ENCODE measurements around the gene TEX52.

Gene TEX52

GRCh38 chr12:2860170-2860569 lies 3.3 kb upstream of the TEX52 start:
- Histone ChIP-seq H3K36me3 (ENCODE audit: control insufficient read depth, insufficient read depth, low read length) (peaks cover 26% of the 10 kb centered on the region), H3K27me3 (replicated peaks; ENCODE audit: control insufficient read depth, insufficient read depth, low read length) (no peaks in the 10 kb centered on the region), H3K4me3 (replicated peaks; ENCODE audit: low read depth, low read length) (no peak overlapping the region)
- TF ChIP-seq CTCF (IDR thresholded peaks at IDR 0.05; ENCODE audit: insufficient read depth, low read length, poor library complexity, severe bottlenecking) = no peak
- no peak for DNase-seq (ENCODE audit: extremely low read depth, insufficient read length)

DNA sequence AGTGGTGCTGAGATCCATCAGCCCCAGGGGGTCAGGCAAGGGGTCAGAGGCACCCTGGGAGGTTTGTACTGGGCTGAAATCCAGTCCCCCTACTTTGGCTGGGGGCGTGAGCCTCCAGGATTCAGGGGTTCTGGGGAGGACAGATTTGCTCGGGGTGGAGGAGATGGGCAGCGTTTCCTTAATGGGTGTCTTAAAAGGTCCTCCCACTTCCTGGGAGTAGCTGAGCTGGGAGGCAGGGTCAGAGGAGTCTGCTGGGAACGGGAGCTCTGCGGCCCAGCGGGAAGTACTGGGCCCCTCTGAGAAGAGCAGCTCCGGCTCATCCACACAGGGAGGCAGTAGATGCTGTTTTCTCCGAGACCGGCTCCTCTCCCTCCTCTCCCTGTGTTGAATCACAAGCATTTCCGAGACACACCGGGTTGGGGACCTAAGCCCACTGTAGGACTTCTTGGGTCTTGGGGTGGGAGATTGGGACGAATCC lies 2.1 kb upstream of the TEX52 start:
- TF ChIP-seq CTCF (IDR thresholded peaks at IDR 0.05; ENCODE audit: insufficient read depth, low read length, poor library complexity, severe bottlenecking) = no peak
- H3K27me3 ChIP-seq (replicated peaks; ENCODE audit: control insufficient read depth, insufficient read depth, low read length) = no peaks in the 10 kb centered on the region
- H3K4me3 ChIP-seq (replicated peaks; ENCODE audit: low read depth, low read length) = no peak overlapping the region
- DNase-seq (ENCODE audit: extremely low read depth, insufficient read length) = no peak
- H3K36me3 ChIP-seq (ENCODE audit: control insufficient read depth, insufficient read depth, low read length) = peaks cover 15% of the 10 kb centered on the region

DNA sequence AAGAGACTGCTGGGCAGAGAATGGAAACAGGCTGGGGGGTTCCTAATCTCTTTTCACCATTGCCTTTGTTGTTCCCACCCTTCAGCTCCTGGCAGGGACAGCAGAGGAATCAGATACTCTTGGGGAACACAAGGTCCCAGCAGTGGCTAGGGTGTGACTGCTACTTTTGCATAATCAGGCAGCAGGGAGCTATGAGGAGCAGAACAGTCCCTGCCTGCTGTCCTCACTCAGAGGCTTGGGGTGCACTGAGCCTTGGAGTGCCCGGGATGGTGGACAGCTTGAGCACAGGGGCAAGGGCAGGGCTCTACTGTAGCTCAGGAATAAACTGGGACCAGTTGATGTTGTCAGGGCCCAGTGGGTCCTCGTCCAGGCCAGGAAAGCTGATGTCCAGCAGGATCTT lies 1.5 kb upstream of the TEX52 start:
- Histone ChIP-seq H3K27me3 (replicated peaks; ENCODE audit: control insufficient read depth, insufficient read depth, low read length) (no peaks in the 10 kb centered on the region), H3K36me3 (ENCODE audit: control insufficient read depth, insufficient read depth, low read length) (peaks cover 15% of the 10 kb centered on the region), H3K4me3 (replicated peaks; ENCODE audit: low read depth, low read length) (no peak overlapping the region)
- no peak for DNase-seq (ENCODE audit: extremely low read depth, insufficient read length)
- TF ChIP-seq CTCF (IDR thresholded peaks at IDR 0.05; ENCODE audit: insufficient read depth, low read length, poor library complexity, severe bottlenecking) = no peak

GRCh38 chr12:2857576-2857975 lies 737 bp upstream of the TEX52 start:
- Histone ChIP-seq H3K4me3 (replicated peaks; ENCODE audit: low read depth, low read length) (no peak overlapping the region), H3K27me3 (replicated peaks; ENCODE audit: control insufficient read depth, insufficient read depth, low read length) (no peaks in the 10 kb centered on the region), H3K36me3 (ENCODE audit: control insufficient read depth, insufficient read depth, low read length) (peaks cover 10% of the 10 kb centered on the region)
- TF ChIP-seq CTCF (IDR thresholded peaks at IDR 0.05; ENCODE audit: insufficient read depth, low read length, poor library complexity, severe bottlenecking) = no peak
- no peak for DNase-seq (ENCODE audit: extremely low read depth, insufficient read length)

GRCh38 chr12:2856051-2856450 lies 788 bp downstream of the TEX52 start:
- peaks cover 10% of the 10 kb centered on the region for H3K36me3 ChIP-seq (ENCODE audit: control insufficient read depth, insufficient read depth, low read length)
- no peaks in the 10 kb centered on the region for H3K27me3 ChIP-seq (replicated peaks; ENCODE audit: control insufficient read depth, insufficient read depth, low read length)
- no peak overlapping the region for H3K4me3 ChIP-seq (replicated peaks; ENCODE audit: low read depth, low read length)
- TF ChIP-seq CTCF (IDR thresholded peaks at IDR 0.05; ENCODE audit: insufficient read depth, low read length, poor library complexity, severe bottlenecking) = no peak
- no peak for DNase-seq (ENCODE audit: extremely low read depth, insufficient read length)

DNA sequence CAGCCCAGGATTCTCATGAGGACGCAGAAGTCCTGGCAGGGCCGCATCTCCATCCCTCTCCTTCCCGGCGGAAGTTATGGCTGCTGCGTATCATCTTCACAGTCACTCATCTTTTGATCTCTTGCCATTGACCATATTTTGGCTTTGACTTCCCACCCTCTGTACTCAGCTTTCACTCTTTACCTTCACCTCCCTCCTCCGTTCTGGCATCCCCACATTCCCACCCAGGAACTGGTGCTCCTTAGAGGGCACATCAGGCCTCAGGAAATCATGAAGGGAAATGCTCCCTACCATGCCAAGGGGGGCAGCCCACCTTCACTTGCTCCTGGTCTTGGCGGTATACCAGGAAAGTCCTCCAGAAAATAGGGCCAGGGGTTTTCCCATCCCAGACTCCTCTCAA lies 1.3 kb downstream of the TEX52 start:
- Histone ChIP-seq H3K4me3 (replicated peaks; ENCODE audit: low read depth, low read length) (no peak overlapping the region), H3K27me3 (replicated peaks; ENCODE audit: control insufficient read depth, insufficient read depth, low read length) (no peaks in the 10 kb centered on the region), H3K36me3 (ENCODE audit: control insufficient read depth, insufficient read depth, low read length) (peaks cover 10% of the 10 kb centered on the region)
- no peak for DNase-seq (ENCODE audit: extremely low read depth, insufficient read length)
- no peak for TF ChIP-seq CTCF (IDR thresholded peaks at IDR 0.05; ENCODE audit: insufficient read depth, low read length, poor library complexity, severe bottlenecking)

Data from GM06990 (cell line).